Breast epithelium (tissue), 4 donors: Measurements from ENCODE around the gene PASK. TPM values are rescaled to one million over a fixed set of nuclear protein-coding genes. Genes with fewer than 3 reads are reported as not detected.

Experiments
- DNase-seq, 2 donors: peaks; one replicate each; pipeline ENCODE4 v3.0.0-alpha.2; 2019; ENCODE audit warnings: low spot score in 2 of 2
- H3K27ac ChIP-seq, 2 donors: fragments of 200-600 bp; sonication (generic) in 1 of 2; one replicate each; pipeline ENCODE4 v1.5.1; 2016 to 2019; ENCODE audit warnings: mild to moderate bottlenecking in 1 of 2
- H3K27me3 ChIP-seq, 2 donors: fragments of 200-600 bp; sonication (generic) in 1 of 2; one replicate each; pipeline versions ENCODE4 v1.5.1 to v1.6.0; 2017 to 2019; ENCODE audit warnings: control low read depth in 1 of 2, mild to moderate bottlenecking in 1 of 2
- H3K36me3 ChIP-seq: fragments of 200-600 bp; one replicate; pipeline ENCODE4 v1.5.1; 2019
- H3K4me1 ChIP-seq, 2 donors: fragments of 200-600 bp; sonication (generic); one replicate each; pipeline ENCODE4 v1.5.1; 2016 to 2019; ENCODE audit warnings: control low read depth in 1 of 2
- H3K4me3 ChIP-seq, 3 donors: fragments of 200-600 bp; sonication (generic); 1 replicate in 2 of 3; 2 replicates in 1 of 3; pipeline ENCODE4 v1.5.1; 2016 to 2019; ENCODE audit warnings: mild to moderate bottlenecking in 3 of 3, moderate library complexity in 2 of 3
- H3K9me3 ChIP-seq, 2 donors: fragments of 200-600 bp; sonication (generic) in 1 of 2; one replicate each; pipeline ENCODE4 v1.5.1; 2016 to 2019; ENCODE audit warnings: control low read depth in 1 of 2
- POLR2A ChIP-seq: fragments of 450-650 bp; IDR thresholded peaks from one replicate; pipeline ENCODE4 v1.6.1; 2016; ENCODE audit warnings: antibody characterized with exemption, mild to moderate bottlenecking, moderate library complexity
- POLR2AphosphoS5 ChIP-seq, 3 donors: sonication (generic); formaldehyde crosslinking; IDR thresholded peaks; one replicate each; pipeline ENCODE4 v1.6.1; 2017; ENCODE audit warnings: antibody characterized with exemption in 3 of 3
- intact Hi-C: fragments of 100-400 bp; cut with DNase I; formaldehyde crosslinking; loops from one replicate; pipeline ENCODE4 v1.15.1; 2023; ENCODE audit warnings: low total_unique reads
- total RNA-seq, 3 donors: library from RNA; depleted of rRNA; stranded (reverse); fragments of >200 nt; gene quantifications; one replicate each; pipeline ENCODE4 v1.1.0, GENCODE V29; 2016
- TF ChIP-seq, protein P1 (sequence below), 3 donors: fragments of 450-650 bp; IDR thresholded peaks; one replicate each; pipeline ENCODE4 v1.5.1; 2016 to 2017; ENCODE audit warnings: antibody characterized with exemption in 3 of 3, mild to moderate bottlenecking in 3 of 3, moderate library complexity in 3 of 3

The PASK gene
- total RNA-seq, 3 donors from 2014 or later: 4.3 to 7.3 (median 6.6) TPM

DNA sequence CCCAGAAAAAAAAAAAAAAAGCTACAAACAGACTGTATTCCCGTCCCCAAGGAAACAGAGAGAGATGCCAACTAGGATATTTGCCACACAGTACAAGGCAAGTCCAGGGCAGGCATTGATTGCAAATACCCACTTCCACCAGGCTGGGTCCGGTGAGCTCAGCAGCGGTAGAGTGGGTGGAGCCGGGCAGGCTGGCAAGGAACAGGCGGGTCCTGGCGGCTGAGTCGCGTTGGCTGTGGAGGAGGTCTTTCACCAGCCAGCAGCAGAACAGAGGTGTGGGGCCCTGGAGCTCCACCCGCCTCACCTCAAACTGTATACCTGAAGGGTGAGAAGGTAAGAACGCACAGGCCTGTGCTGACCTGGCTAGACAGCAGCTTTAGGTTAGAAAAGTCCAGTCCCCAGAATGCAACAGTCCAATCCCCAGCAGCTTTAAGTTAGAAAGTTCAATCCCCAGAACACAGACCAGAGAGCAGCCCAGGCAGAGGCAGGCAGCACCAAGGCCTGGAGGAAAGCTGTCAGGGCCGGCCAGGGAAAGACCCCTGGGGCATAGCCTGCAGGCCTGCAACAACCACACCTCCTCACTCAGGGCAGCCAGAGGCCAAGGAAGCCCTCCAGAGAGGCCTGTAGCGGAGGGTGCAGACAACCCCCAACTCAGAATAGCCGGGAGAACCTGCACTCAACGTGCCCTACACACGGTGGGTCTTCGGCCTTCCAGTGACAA is 25.3 kb downstream of the PASK start:
- Histone ChIP-seq H3K27me3 (no peaks in the 10 kb centered on the region), H3K27ac (peak overlapping the region in 1 of 2 donors; percentile 35), H3K9me3 (no peaks in the 10 kb centered on the region), H3K4me3 (no peak overlapping the region), H3K36me3 (no peaks in the 10 kb centered on the region), H3K4me1 (no peaks in the 10 kb centered on the region)
- intact Hi-C loops: no loop called here
- TF ChIP-seq POLR2A (no peak), POLR2AphosphoS5 (IDR thresholded peaks at IDR 0.05) (no peak)
- TF ChIP-seq, protein P1, sequence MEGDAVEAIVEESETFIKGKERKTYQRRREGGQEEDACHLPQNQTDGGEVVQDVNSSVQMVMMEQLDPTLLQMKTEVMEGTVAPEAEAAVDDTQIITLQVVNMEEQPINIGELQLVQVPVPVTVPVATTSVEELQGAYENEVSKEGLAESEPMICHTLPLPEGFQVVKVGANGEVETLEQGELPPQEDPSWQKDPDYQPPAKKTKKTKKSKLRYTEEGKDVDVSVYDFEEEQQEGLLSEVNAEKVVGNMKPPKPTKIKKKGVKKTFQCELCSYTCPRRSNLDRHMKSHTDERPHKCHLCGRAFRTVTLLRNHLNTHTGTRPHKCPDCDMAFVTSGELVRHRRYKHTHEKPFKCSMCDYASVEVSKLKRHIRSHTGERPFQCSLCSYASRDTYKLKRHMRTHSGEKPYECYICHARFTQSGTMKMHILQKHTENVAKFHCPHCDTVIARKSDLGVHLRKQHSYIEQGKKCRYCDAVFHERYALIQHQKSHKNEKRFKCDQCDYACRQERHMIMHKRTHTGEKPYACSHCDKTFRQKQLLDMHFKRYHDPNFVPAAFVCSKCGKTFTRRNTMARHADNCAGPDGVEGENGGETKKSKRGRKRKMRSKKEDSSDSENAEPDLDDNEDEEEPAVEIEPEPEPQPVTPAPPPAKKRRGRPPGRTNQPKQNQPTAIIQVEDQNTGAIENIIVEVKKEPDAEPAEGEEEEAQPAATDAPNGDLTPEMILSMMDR (IDR thresholded peaks at IDR 0.05): no peak
- peak; percentile 79 to 83 for DNase-seq

GRCh38 chr2:241122376-241123002 is 26.8 kb downstream of the PASK start:
- Histone ChIP-seq H3K4me1 (no peaks in the 10 kb centered on the region), H3K4me3 (no peak overlapping the region), H3K36me3 (no peaks in the 10 kb centered on the region), H3K27ac (no peak overlapping the region), H3K9me3 (no peaks in the 10 kb centered on the region), H3K27me3 (no peaks in the 10 kb centered on the region)
- intact Hi-C loops: no loop called here
- TF ChIP-seq, protein P1 (IDR thresholded peaks at IDR 0.05): no peak
- TF ChIP-seq POLR2A (no peak), POLR2AphosphoS5 (IDR thresholded peaks at IDR 0.05) (no peak)
- DNase-seq: no peak

DNA sequence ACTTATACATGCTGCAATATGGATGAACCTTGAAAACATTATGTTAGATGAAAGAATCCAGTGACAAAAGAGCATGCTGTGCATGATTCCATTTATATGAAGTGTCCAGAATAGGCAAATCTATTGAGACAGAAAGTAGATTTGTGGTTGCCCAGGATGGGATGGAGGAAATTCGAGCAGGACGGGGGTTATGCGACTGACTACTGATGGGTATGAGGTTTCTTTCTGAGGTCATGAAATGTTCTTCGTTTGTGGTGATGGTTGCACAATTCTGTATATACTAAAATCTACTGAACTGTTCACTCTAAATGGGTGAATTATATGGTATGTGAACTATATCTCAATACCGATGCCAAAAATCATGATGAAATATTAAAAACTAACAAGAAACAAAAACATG is 28.3 kb downstream of the PASK start:
- no peaks in the 10 kb centered on the region for H3K36me3 ChIP-seq
- H3K27me3 ChIP-seq: no peaks in the 10 kb centered on the region
- no peak for DNase-seq

DNA sequence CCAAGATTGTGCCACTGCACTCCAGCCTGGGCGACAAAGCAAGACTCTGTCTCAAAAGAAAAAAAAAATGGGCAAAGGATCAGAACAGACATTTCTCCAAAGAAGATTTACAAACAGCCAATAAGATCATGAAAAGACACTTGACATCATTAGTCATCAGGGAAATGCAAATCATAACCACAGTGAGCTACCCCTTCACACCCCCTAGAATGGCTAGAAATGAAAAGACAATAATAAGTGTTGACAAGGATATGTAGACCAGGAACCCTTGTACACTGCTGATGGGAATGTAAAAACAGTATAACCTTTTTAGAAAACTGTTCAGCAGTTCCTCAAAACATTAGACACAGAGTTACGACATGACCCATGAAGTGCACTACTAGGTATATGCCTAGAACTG is 28.8 kb downstream of the PASK start:
- H3K9me3 ChIP-seq: no peaks in the 10 kb centered on the region
- intact Hi-C loops: no loop called here
- H3K36me3 ChIP-seq: no peaks in the 10 kb centered on the region
- H3K27ac ChIP-seq: no peak overlapping the region
- TF ChIP-seq POLR2AphosphoS5 (IDR thresholded peaks at IDR 0.05) (no peak), POLR2A (no peak)
- TF ChIP-seq, protein P1 (IDR thresholded peaks at IDR 0.05): no peak
- H3K27me3 ChIP-seq: no peaks in the 10 kb centered on the region
- no peak for DNase-seq
- H3K4me3 ChIP-seq: no peak overlapping the region
- H3K4me1 ChIP-seq: no peaks in the 10 kb centered on the region

More for the DNA sequence above, 28.3 kb downstream of the PASK start:
- TF ChIP-seq, protein P1 (IDR thresholded peaks at IDR 0.05): no peak
- TF ChIP-seq POLR2AphosphoS5 (IDR thresholded peaks at IDR 0.05): no peak
- H3K4me1 ChIP-seq: no peaks in the 10 kb centered on the region
- H3K9me3 ChIP-seq: no peaks in the 10 kb centered on the region
- no peak overlapping the region for H3K4me3 ChIP-seq
- intact Hi-C loops: no loop called here
- H3K27ac ChIP-seq: no peak overlapping the region

DNA sequence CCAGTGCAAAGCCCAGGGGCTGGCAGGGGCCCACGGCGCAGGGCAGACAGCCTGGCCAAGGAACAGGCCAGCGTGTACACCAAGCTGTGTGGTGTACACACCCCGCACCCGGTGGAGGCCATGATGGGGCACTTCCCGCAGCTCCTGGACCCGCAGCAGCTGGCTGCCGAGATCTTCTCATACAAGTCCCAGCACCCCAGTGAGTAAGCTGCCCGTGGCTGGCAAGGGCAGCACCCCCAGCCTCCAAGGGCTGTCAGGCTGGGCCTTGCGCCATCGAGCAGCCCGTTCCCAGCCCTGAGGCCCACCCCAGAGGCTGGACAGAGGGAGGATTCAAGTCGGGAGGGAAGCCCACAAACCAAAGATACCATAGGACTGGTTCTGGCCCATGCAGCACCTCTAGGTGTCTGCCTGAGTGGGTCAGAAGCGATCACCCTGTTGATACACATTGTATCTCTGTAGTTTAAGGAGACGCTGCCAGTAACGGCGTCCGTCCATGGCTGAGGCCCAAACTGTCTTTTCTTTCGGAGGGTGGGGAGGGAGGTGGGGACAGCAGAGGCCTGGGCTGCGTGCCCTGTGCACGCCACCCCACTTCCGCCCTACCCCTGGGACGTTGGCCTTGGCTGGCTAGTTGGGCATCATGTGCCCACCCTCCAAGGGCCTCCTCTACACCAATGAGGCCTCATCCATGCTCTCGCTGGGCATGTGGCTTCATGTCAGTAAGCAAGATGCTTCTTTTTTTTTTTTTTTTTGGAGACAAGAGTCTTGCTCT is 30.4 kb downstream of the PASK start:
- no peak overlapping the region for H3K27ac ChIP-seq
- TF ChIP-seq, protein P1 (IDR thresholded peaks at IDR 0.05): no peak
- TF ChIP-seq POLR2A: no peak
- TF ChIP-seq POLR2AphosphoS5 (IDR thresholded peaks at IDR 0.05): no peak
- no peak for DNase-seq
- H3K4me1 ChIP-seq: no peaks in the 10 kb centered on the region
- H3K9me3 ChIP-seq: no peaks in the 10 kb centered on the region
- H3K27me3 ChIP-seq: no peaks in the 10 kb centered on the region
- H3K36me3 ChIP-seq: no peaks in the 10 kb centered on the region
- intact Hi-C loops: no loop called here
- no peak overlapping the region for H3K4me3 ChIP-seq
